GM21390 (cell line): ENCODE results near the gene TPM1.
"Not testable (repeated sequence)": the region's sequence is repeated elsewhere in the genome, so short reads cannot be mapped to it uniquely, and the experiment has no call there.

Experiments used
- ATAC-seq: cut with Tn5 transposase; IDR thresholded peaks from one replicate; pipeline ENCODE4 v1.9.1; 2021; ENCODE audit not compliant: unreplicated experiment

The TPM1 gene

DNA sequence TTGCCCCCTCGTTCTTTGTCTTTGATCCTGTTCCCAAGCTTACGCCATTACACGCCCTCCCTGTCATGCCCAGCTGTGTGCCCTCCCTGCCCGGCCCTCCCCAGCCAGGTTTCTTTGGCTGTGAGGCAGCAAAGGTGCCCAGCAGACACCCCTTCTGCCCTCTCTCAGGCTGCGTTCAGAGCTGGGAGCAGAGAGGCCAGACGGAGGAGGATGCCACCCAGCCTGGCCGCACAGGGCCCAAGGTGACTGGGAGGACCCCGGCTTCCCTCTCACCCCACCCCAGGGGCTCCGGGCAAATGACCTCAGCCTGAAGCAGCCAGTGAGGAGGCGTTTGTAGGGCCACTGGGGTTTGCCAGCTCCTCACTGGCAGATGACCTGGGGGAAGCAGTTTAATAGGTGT, 48.3 kb downstream of the TPM1 start:
- no peak for ATAC-seq

- no peak for ATAC-seq
Measured at GRCh38 chr15:63091679-63092446, 49.3 kb downstream of the TPM1 start.

GRCh38 chr15:63093486-63094205, 51.1 kb downstream of the TPM1 start:
- ATAC-seq, result no peak

- ATAC-seq, result no peak
Measured at GRCh38 chr15:63094495-63094931, 52.0 kb downstream of the TPM1 start.

GRCh38 chr15:63096178-63096577, 53.6 kb downstream of the TPM1 start:
- no peak for ATAC-seq

DNA sequence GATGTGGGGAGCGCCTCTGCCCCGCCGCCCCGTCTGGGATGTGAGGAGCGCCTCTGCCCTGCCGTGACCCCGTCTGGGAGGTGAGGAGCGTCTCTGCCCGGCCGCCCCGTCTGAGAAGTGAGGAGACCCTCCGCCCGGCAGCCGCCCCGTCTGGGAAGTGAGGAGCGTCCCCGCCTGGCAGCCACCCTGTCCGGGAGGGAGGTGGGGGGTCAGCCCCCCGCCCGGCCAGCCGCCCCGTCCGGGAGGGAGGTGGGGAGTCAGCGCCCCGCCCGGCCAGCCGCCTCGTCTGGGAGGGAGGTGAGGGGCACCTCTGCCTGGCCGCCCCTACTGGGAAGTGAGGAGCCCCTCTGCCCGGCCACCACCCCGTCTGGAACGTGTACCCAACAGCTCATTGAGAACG, 56.4 kb downstream of the TPM1 start:
- ATAC-seq, result not testable (repeated sequence)

DNA sequence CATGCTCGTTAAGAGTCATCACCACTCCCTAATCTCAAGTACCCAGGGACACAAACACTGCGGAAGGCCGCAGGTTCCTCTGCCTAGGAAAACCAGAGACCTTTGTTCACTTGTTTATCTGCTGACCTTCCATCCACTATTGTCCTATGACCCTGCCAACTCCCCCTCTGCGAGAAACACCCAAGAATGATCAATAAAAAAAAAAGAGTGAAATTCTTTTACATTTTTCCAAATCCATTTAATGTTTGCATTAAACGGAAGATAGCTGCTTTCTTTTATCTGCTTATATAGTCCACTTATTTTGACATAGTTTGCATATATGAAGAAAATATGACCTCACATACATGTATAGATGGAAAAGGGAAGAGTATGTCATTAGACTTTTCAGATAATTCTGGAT, 57.0 kb downstream of the TPM1 start:
- not testable (repeated sequence) for ATAC-seq

DNA sequence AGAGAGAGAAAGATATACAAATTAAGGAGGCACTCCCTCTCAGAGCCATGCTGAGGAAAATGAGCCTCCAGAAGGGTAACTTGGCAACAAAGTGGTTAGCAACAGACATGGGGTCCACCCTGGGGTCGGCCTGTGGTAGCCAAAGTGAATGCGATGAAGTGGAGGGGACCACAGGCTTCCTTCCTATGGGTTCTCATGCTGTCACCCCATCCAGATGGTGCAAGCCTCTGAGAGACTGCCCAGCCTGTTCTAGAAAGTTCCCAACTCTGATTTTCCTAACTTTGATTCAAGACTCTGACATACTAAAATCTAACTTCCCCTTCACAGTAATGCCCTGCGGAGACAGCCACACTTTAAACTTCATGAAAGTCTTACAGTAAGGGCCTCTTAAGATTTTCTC, 60.9 kb downstream of the TPM1 start:
- no peak for ATAC-seq

DNA sequence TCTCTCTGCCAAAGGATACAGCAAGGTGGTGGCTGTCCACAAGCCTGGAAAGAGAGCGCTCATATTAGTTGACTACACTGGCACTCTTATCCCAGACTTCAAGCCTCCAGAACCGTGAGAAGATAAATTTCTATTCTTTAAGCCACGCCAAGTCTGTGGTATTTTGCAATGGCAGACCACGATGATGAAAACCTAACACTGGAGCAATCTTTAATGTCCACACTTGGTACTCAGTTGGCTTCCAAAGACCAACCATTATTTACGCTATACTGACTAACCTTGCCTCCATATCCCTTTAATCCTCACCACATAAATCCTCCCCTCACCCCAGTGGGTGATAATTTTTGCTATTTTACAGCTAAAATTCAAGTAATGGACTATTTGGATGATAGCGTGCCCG, 62.2 kb downstream of the TPM1 start:
- no peak for ATAC-seq

DNA sequence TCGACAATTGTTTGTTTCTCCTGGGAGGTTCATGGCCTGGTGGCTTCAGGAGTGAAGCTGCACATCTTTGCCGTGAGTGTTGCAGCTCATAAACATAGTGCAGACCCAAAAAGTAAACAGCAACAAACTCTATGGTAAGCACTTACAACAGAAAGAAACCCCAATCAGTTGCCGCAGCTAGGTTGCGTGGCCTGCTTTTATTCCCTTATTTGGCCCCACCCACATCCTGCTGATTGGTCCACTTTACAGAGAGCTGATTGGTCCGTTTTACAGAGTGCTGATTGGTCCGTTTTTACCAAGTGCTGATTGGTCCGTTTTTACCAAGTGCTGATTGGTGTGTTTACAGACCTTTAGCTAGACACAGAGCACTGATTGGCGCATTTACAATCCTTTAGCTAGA, 62.8 kb downstream of the TPM1 start:
- ATAC-seq, result not testable (repeated sequence)

- ATAC-seq, result no peak
Measured at GRCh38 chr15:63107895-63108546, 65.5 kb downstream of the TPM1 start.

GRCh38 chr15:63109498-63109897, 67.0 kb downstream of the TPM1 start:
- ATAC-seq, result no peak

DNA sequence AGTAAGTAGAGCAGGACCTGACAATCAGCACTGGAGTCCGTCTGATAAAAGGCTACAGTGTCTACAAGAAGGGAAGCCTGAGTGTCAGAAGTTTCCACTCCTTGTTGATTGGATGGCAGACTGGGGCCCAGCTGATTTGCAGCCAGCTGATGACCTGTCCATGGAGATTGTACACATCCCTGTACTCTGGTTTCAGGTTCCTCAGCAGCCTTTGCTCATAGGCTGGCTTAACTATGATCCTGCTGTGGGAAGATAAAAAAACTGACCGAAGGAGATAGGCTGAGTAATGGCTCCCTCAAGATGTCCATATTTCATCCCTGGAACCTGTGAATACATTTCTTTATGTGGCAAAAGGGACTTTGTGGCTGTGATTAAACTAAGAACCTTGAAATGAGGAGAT, 67.4 kb downstream of the TPM1 start:
- ATAC-seq, result no peak

DNA sequence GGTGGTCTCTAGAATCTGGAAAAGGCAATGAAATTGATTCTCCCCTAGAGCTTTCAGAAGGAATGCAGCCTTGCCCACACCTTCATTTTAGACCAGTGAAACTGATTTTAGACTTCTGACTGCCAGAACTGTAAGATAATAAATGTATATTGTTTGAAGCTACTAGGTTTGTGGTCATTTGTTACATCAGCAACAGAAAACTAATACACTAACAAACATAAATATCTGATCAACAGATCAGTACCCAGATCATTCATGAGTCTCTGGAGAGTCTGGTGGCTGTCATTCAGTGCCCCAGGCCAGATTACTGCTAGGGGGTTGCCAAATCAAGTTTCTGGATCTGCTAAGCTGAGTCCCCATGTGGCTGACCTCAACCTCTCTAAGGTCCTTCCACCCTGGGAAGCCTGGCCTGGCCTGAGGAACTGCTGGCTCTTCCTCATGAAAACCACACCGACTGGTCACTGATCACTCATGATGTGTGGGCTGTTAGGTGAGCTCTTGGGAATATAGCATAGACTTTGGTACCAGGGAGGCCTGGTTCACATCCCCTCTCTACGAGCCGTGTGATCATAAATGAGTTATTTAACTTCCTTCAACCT, 68.0 kb downstream of the TPM1 start:
- ATAC-seq, result no peak

GRCh38 chr15:63111481-63111880, 68.9 kb downstream of the TPM1 start:
- no peak for ATAC-seq

GRCh38 chr15:63112871-63113270, 70.3 kb downstream of the TPM1 start:
- ATAC-seq, result no peak

DNA sequence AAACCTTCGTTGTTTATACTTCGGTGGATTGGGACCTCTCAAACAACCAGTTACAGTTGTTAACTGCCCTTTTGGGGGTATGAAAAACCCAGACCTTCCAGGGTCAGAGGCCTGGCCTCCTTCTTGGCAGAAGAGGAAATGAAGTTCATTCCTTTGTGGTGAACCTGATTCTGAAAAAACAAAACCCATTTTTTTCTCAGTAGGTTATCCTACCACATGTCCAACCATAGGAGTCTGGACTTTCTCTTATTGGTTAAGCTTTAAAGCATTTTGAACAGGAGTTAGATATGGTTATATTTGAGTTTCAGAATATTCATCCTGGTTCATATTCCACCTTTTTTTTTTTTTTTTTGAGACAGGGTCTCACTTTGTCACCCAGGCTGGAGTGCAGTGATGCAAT, 71.9 kb downstream of the TPM1 start:
- ATAC-seq, result no peak
